ACC112 (cell line): ENCODE data around the gene MRPS23.
A peak's percentile ranks its signal among the peaks of the same experiment; 100 is the strongest.

Experiments
- H2AFZ ChIP-seq: fragments of 200-600 bp; sonication (generic); one replicate; pipeline ENCODE4 v1.6.0; 2017; ENCODE audit warnings: antibody characterized with exemption, low read length; ENCODE audit not compliant: unreplicated experiment
- H3K27ac ChIP-seq: fragments of 200-600 bp; sonication (generic); 2 replicates; pipeline ENCODE4 v1.5.1; 2014; ENCODE audit warnings: low read depth, mild to moderate bottlenecking, antibody characterized with exemption, low read length, moderate library complexity
- H3K27me3 ChIP-seq: fragments of 200-600 bp; sonication (generic); 2 replicates; pipeline ENCODE4 v1.6.1; 2014; ENCODE audit warnings: mild to moderate bottlenecking, antibody characterized with exemption, low read length, moderate library complexity, mixed read lengths; ENCODE audit not compliant: insufficient read depth
- H3K36me3 ChIP-seq: fragments of 200-600 bp; sonication (generic); 2 replicates; pipeline ENCODE4 v1.6.1; 2016; ENCODE audit warnings: mild to moderate bottlenecking, antibody characterized with exemption, low read length, moderate library complexity, mixed read lengths; ENCODE audit not compliant: insufficient read depth
- H3K4me1 ChIP-seq: fragments of 200-600 bp; sonication (generic); one replicate; pipeline ENCODE4 v1.6.1; 2016; ENCODE audit warnings: low read length, mixed read lengths; ENCODE audit not compliant: insufficient read depth, unreplicated experiment, control insufficient read depth
- H3K4me3 ChIP-seq: fragments of 200-600 bp; sonication (generic); 2 replicates; pipeline ENCODE4 v1.5.1; 2014; ENCODE audit warnings: mild to moderate bottlenecking, low read depth, low read length
- H3K79me2 ChIP-seq: fragments of 200-600 bp; sonication (generic); one replicate; pipeline ENCODE4 v1.6.0; 2016; ENCODE audit warnings: low read length; ENCODE audit not compliant: control insufficient read depth, unreplicated experiment, insufficient read depth

Gene MRPS23

DNA sequence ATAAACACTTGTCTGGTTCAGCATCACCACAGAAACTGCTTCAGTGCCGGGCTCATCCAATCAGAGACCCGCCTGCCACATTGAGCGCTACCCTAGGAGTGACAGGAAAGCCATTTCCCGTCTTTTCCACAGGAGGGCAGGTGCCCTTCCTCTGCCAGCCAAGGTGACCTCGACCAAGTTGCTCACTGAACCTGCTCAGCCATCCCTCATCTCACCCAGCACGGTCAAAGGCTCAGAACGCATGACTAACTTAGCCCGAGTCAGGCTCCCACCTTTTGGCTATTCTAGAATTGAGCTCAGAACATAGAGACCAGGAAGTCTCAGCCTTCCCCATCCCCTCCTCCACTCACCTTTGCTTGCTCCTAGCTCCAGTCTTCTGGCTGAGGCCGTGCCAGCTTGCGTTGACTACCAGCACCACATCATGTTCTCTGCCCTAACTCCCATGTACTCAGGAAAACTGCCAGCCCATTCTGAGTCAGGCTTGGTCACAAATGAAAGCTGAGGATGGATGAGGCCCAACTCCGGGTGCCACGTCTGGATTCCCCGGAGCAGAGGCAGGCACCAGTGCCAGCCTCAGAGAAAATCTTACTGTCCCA is 15.6 kb downstream of the MRPS23 start:
- peak overlapping the region; percentile 29; the same call in 1 of the 2 replicates for H3K27ac ChIP-seq
- H2AFZ ChIP-seq: peak overlapping the region; percentile 64

DNA sequence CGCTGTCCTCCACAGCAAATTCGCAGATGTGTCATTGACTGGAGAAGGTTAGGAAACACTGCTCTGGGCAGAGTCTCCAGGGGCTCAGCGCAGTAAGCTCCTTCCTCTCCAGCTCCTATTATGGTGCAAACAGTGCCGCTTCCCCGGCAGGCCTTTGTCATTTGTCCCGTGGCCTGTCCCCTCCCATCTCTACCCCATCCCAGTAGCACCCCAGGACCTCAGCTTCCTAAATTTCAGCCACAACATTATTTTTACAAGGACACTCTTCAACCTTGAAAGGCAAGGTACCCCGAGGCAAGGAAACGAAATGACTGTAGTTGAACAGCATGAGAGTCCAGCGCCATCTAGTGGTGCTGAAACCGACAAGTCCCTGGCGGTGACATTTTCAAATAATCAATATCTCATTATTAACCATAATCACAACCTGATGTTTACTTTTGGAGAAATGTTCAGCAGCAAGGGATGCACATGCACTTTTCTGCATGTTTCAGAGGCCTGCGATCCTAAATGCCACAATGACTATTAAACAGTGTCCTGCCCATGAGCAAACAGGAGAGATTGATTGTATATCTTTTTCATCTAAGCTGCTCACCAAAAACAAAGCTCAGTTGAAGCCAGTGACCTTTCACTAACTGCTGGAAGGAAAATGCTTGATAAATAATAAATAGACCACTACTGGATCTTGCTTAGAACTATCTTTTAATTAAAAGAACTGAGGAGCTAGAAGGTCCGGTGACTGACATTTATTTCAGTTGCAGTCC is 16.5 kb downstream of the MRPS23 start:
- H3K79me2 ChIP-seq: no peaks in the 10 kb centered on the region
- peaks cover 16% of the 10 kb centered on the region for H3K4me1 ChIP-seq
- H3K36me3 ChIP-seq: no peaks in the 10 kb centered on the region
- H2AFZ ChIP-seq: peak overlapping the region; percentile 46
- H3K27ac ChIP-seq: no peak overlapping the region
- peak overlapping the region; percentile 76 for H3K4me3 ChIP-seq
- H3K27me3 ChIP-seq: no peaks in the 10 kb centered on the region

More for the DNA sequence above, 15.6 kb downstream of the MRPS23 start:
- Histone ChIP-seq H3K4me1 (peaks cover 16% of the 10 kb centered on the region), H3K36me3 (peaks cover 4% of the 10 kb centered on the region), H3K4me3 (no peak overlapping the region), H3K27me3 (no peaks in the 10 kb centered on the region), H3K79me2 (no peaks in the 10 kb centered on the region)

DNA sequence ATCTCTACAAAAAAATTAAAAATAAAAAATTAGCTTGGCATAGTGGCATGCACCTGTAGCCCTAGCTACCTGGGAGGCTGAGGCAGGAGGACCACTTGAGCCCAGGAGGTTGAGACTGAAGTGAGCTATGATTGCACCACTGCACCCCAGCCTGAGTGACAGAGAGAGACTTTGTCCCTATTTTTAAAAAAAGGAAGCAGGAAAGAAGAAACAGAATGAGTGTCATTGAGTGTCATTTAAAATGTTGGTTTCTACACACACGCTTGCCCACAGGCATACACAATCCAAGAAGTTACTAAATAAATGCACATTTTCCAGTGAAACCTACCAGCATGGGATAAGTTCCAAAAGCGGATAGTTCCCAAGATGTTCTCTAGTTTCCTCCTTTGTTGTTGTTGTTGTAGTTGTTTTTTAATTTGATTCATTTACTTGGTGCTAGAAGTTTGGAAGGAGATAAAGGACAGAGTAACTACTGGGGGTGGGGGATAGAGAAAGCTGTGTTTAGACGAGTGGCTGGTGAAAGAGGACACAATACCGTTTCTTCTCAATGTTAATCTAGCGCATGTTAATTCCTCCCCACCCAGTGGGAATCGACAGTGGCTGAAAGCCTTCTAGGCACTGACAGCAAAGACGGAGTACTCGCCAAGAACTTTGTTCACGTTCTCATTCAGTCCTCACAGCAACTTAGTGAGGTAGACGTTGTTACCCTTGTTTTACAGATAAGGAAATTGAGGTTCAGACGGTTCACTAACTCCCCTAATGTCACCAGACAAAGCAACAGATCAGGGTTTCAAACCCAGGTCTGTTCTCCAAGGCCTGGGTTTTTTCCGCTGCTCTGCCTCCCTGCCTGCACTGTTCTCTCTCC is 17.3 kb downstream of the MRPS23 start:
- Histone ChIP-seq H3K36me3 (no peaks in the 10 kb centered on the region), H3K4me3 (peak overlapping the region; percentile 76), H3K4me1 (peaks cover 16% of the 10 kb centered on the region), H3K27ac (no peak overlapping the region), H3K27me3 (no peaks in the 10 kb centered on the region), H3K79me2 (no peaks in the 10 kb centered on the region), H2AFZ (no peak overlapping the region)

DNA sequence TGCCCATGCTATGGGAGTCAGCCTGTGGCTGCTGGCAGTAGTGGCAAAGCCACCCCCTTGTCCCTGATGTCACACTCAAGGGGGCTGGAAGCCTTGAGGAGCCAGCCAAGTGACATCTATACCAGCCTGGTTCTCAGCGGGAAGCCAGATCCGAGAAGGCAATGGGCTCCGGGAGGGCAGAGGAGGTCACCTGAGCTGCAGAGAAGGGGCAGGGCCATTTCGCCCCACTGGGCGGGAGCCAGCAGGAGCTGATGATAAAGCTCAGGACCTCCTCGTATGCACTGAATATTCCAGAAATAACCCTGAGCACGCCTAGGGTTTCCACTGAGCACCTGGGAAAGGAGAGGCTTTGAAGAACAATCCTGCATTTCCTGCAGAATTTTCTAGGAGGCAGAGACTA is 19.0 kb downstream of the MRPS23 start:
- Histone ChIP-seq H3K27ac (no peak overlapping the region), H2AFZ (no peak overlapping the region), H3K27me3 (no peaks in the 10 kb centered on the region), H3K4me1 (peaks cover 16% of the 10 kb centered on the region), H3K79me2 (no peaks in the 10 kb centered on the region), H3K36me3 (no peaks in the 10 kb centered on the region), H3K4me3 (no peak overlapping the region)

DNA sequence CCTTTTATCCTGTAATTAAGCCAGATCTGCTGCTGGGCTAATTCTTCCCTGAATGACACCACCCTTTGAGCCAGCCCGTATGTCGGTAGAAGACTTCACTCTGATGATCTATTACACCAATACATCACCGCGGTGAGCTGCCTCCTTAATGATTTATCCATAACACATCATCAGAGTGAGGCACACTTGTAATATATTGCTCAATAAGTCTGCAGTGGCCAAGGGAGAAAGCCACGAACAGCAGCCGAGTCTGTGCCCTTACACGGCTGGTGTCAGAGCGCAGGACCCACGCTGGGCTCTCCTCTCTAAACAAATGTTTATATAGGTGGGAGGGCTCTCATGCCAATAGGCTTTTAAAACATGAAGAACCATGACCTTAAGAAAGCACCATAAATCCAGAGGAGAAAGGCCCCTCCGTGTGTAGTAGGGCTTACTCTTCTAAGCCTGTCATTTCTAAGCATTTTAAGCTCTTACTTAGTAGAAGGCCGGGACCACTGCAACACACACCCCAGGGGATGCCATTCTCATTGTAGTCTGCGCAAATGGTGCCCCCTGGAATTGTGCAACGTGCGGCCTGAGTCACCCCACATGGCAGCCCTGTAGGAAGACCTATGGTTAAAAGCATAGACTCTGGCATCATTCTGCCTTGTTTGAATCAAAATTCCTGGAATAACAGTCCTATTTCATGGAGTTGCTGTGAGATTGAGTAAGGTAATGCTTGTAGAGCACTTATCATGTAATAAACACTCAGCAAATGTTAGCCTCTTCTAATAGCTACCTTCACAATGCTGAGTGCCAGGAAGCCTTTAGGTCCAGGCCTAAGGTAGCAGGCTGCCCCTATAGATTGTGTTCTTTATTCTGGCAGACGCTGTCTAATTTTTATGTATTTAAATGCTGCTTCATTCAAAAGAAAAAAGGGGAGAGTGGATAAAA is 26.1 kb downstream of the MRPS23 start:
- H3K27me3 ChIP-seq: peaks cover 14% of the 10 kb centered on the region
- H2AFZ ChIP-seq: no peak overlapping the region
- no peaks in the 10 kb centered on the region for H3K36me3 ChIP-seq
- H3K79me2 ChIP-seq: no peaks in the 10 kb centered on the region
- H3K4me1 ChIP-seq: peaks cover 7% of the 10 kb centered on the region
- H3K27ac ChIP-seq: peak overlapping the region; percentile 33; the same call in 1 of the 2 replicates
- no peak overlapping the region for H3K4me3 ChIP-seq

DNA sequence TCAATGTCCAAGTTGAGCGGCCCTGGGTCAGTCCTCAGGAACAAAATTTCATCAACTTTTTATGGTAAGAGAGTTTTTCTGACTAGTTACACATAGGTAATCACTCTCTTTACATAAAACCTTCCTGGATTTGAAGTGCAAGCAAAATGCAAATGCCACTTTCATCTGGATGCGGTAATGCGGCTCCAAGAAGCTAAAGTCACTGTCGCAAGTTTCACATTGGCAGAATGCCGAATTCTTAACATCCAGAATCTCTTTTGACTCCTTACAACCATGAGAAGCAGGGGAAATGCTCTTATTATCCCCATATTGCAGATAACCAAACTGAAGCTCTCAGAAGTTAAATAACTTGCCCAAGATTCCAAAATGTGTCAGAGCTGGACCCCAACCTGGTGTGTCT is 30.0 kb downstream of the MRPS23 start:
- Histone ChIP-seq H3K79me2 (no peaks in the 10 kb centered on the region), H3K4me3 (no peak overlapping the region), H3K36me3 (no peaks in the 10 kb centered on the region), H3K4me1 (peaks cover 7% of the 10 kb centered on the region), H3K27me3 (peaks cover 48% of the 10 kb centered on the region), H2AFZ (no peak overlapping the region), H3K27ac (no peak overlapping the region)

DNA sequence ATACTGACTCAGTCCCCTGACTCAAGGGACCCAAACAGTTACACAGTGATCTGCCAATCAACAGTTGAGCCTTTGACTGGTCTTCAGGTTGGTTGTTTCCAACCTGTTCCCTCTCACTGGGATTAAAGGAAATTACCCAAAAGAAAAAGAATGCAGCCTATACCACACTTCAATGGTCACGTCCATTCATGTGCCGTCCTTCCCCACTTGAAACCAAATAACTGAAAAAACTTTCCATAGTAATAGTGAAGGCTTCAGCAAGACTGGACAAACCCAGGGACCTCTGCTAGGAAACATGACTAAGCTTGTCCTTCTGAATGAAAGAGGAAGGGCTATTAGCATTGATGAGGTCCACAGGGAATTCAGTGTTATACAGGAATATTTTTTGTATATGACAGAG is 30.6 kb downstream of the MRPS23 start:
- Histone ChIP-seq H3K36me3 (no peaks in the 10 kb centered on the region), H3K4me1 (peaks cover 7% of the 10 kb centered on the region), H3K79me2 (no peaks in the 10 kb centered on the region), H2AFZ (no peak overlapping the region), H3K27ac (no peak overlapping the region), H3K4me3 (no peak overlapping the region), H3K27me3 (peaks cover 54% of the 10 kb centered on the region)

DNA sequence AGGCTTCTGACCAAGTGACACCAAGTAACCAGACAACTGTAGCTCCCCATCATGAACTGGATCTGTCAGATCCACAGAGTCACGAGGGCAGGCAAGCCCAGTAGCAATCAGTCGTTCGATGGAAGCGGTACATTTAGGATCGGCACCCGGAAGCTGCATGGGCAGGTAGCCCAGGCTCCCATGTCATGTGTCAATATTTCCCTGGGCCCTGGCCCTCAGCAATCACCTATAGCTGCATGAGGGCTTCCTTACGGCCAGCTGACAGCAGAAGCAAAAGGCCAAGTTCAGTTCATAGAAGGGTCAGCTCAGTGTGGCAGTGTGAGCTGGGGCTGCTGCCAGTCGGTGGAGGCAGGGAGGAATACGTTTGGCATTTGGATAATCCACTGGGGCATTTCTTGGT is 31.8 kb downstream of the MRPS23 start:
- Histone ChIP-seq H3K4me1 (no peaks in the 10 kb centered on the region), H3K4me3 (no peak overlapping the region), H3K27me3 (peaks cover 62% of the 10 kb centered on the region), H3K79me2 (no peaks in the 10 kb centered on the region), H3K27ac (no peak overlapping the region), H2AFZ (no peak overlapping the region), H3K36me3 (no peaks in the 10 kb centered on the region)

DNA sequence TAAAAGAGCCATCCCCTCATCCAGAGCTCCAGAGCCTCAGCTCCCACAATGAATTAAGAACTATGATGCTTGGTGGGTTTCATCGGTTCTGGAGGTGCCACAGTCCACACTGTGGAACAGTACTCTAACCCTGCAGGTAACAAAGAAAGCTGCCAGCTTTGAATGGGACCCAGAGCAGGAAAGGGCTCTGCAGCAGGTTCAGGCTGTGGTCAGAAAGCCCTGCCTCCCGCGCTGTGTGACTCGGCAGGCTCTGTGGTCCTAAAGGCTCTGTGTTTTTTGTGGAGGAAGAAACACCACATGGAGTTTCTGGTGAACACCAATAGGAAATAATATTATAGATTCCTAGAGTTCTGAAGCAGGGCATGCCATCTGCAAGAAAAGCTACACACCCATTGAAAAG is 32.5 kb downstream of the MRPS23 start:
- Histone ChIP-seq H3K4me3 (no peak overlapping the region), H3K36me3 (no peaks in the 10 kb centered on the region), H2AFZ (no peak overlapping the region), H3K4me1 (no peaks in the 10 kb centered on the region), H3K27ac (no peak overlapping the region), H3K79me2 (no peaks in the 10 kb centered on the region), H3K27me3 (peaks cover 62% of the 10 kb centered on the region)

DNA sequence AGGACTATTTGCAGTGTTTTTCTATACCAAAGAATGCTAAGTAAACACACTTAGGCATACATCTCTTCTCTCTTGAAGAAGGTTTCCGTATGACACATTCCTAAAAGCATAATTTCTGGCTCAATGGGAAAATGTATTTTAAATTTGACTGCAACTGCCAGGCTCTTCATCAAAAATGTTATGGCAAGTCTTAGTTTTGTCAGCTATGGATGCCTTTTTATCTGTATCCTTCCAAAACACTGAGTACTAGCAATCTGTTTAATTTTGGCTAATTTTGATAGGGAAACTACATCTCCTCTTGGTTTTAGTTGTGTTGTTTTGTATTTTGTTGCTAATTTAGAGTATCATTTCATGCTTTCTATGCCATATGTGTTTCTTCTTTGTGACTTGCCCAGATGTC is 35.4 kb downstream of the MRPS23 start:
- H3K4me3 ChIP-seq: no peak overlapping the region
- peaks cover 13% of the 10 kb centered on the region for H3K4me1 ChIP-seq
- H3K27ac ChIP-seq: no peak overlapping the region
- peaks cover 70% of the 10 kb centered on the region for H3K27me3 ChIP-seq
- no peaks in the 10 kb centered on the region for H3K36me3 ChIP-seq
- no peaks in the 10 kb centered on the region for H3K79me2 ChIP-seq
- H2AFZ ChIP-seq: no peak overlapping the region
